ENCODE results near the gene WNT9B.

Gene WNT9B

DNA sequence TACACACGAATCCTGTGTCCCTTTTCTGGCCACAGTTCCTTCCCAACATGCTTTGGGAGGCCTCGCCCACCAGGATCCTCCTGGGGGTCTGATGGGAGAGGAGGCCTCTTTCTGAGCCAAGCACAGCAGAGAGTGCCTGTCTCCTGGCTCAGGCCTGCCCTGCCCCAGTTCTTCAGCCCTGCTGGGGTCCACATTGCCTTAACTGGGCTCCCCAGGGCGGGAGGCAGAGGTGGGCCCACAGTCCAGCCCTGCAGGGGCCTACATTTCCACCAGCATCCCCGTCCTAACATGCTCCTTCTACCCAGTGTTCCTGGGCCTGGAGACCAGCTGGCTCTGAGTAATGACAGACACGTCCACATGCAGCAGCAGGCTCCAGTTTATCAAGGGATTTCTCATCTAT lies 29.6 kb downstream of the WNT9B start:
- Histone ChIP-seq H3K4me3 (ENCODE audit: low read length) (no peak overlapping the region), H3K36me3 (ENCODE audit: control insufficient read depth, insufficient read depth, low read length) (no peaks in the 10 kb centered on the region), H3K27ac (ENCODE audit: low read length) (no peak overlapping the region), H3K4me1 (ENCODE audit: control insufficient read depth, insufficient read depth, low read length) (0 out of 2 replicates have a peak, but pooled peaks cover 2% of the 10 kb centered on the region), H3K9me3 (ENCODE audit: control insufficient read depth, insufficient read depth, low read length) (no peaks in the 10 kb centered on the region), H3K27me3 (ENCODE audit: control insufficient read depth, insufficient read depth, low read length) (no peaks in the 10 kb centered on the region)
- WGBS (ENCODE audit: insufficient coverage, insufficient read length), result no CpG with 5 or more reads among the region's 5 CpGs
- DNase-seq (ENCODE audit: low read depth, low spot score), result no peak

DNA sequence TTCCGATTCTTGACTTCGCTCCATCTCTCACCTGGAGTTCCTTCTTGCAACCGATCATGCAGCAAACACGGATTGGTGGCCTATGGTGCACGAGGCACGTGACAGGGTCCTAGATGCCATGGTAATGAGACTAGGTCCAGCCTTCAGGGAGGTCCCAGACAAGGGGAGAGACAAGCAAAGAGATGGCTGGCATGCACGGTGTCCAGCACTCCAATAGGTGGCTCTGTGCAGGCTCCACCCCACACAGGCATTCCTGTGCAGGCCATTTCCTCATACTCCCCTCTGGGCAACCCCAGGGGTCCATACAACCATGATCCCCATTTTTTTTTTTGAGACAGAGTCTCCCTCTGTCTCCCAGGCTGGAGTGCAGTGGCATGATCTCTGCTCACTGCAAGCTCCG lies 31.3 kb downstream of the WNT9B start:
- Histone ChIP-seq H3K4me1 (ENCODE audit: control insufficient read depth, insufficient read depth, low read length) (no peaks in the 10 kb centered on the region), H3K27ac (ENCODE audit: low read length) (no peak overlapping the region), H3K36me3 (ENCODE audit: control insufficient read depth, insufficient read depth, low read length) (no peaks in the 10 kb centered on the region), H3K27me3 (ENCODE audit: control insufficient read depth, insufficient read depth, low read length) (no peaks in the 10 kb centered on the region), H3K9me3 (ENCODE audit: control insufficient read depth, insufficient read depth, low read length) (no peaks in the 10 kb centered on the region), H3K4me3 (ENCODE audit: low read length) (no peak overlapping the region)
- no peak for DNase-seq (ENCODE audit: low read depth, low spot score)
- WGBS (ENCODE audit: insufficient coverage, insufficient read length), result no CpG with 5 or more reads among the region's 8 CpGs

DNA sequence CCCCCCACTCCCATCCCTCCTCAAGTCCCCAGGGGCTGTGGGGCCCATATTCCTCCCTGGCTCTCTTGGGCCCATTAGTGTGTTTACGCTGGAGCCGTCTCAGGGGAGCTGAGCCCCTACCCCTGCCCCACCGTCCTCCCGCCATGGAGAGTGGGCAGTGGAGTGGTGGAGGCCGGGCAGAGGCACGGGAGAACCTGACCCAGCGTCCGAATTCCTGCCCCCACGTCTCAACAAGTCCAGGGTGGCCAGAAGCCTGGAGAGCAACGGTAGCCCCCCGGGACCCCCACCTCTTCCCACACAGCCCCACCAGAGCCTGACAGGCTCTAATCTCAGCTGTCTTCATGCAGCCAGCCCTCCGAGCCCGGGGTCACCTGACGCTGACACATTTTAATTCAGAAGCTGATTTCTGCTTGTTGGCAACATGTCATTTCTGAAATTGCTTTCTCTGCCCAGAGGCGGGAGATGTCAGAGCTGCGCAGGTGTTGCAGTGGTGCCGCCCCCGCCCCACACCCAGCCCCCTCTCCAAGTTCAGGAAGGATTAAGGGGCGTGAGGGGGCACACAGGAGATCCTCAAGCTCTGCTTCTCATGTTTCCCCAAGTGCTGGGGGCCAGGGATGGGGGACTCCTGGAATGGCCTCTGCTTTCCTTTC lies 32.6 kb downstream of the WNT9B start:
- Histone ChIP-seq H3K4me3 (ENCODE audit: low read length) (no peak overlapping the region), H3K27ac (ENCODE audit: low read length) (no peak overlapping the region), H3K36me3 (ENCODE audit: control insufficient read depth, insufficient read depth, low read length) (no peaks in the 10 kb centered on the region), H3K27me3 (ENCODE audit: control insufficient read depth, insufficient read depth, low read length) (no peaks in the 10 kb centered on the region), H3K9me3 (ENCODE audit: control insufficient read depth, insufficient read depth, low read length) (no peaks in the 10 kb centered on the region), H3K4me1 (ENCODE audit: control insufficient read depth, insufficient read depth, low read length) (no peaks in the 10 kb centered on the region)
- no peak for DNase-seq (ENCODE audit: low read depth, low spot score)
- no CpG with 5 or more reads among the region's 19 CpGs for WGBS (ENCODE audit: insufficient coverage, insufficient read length)

DNA sequence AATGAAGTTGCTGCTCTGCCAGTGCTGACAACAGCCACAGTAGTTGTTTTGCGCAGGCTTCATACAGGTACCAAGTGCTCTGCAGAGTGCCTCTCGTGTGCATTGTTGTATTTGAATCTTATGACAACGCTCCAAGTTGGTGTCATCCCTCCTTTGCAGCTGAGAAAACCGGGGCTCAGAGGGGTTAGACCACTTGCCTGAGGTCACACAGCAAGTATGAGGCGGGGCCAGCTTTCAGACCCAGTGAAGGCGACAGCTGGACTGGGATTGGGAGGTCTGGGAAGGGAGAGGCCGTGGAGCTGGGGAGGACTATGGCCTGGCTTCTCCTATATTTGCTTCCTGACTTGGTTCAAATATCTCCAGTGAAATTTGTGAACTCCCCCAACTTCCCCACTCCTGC lies 33.2 kb downstream of the WNT9B start:
- H3K27ac ChIP-seq (ENCODE audit: low read length), result no peak overlapping the region
- no peak for DNase-seq (ENCODE audit: low read depth, low spot score)
- H3K36me3 ChIP-seq (ENCODE audit: control insufficient read depth, insufficient read depth, low read length), result no peaks in the 10 kb centered on the region
- H3K27me3 ChIP-seq (ENCODE audit: control insufficient read depth, insufficient read depth, low read length), result no peaks in the 10 kb centered on the region
- WGBS (ENCODE audit: insufficient coverage, insufficient read length), result no CpG with 5 or more reads among the region's 7 CpGs
- no peaks in the 10 kb centered on the region; the same call in 1 of the 2 replicates for H3K4me1 ChIP-seq (ENCODE audit: control insufficient read depth, insufficient read depth, low read length)
- no peak overlapping the region for H3K4me3 ChIP-seq (ENCODE audit: low read length)
- no peaks in the 10 kb centered on the region for H3K9me3 ChIP-seq (ENCODE audit: control insufficient read depth, insufficient read depth, low read length)

DNA sequence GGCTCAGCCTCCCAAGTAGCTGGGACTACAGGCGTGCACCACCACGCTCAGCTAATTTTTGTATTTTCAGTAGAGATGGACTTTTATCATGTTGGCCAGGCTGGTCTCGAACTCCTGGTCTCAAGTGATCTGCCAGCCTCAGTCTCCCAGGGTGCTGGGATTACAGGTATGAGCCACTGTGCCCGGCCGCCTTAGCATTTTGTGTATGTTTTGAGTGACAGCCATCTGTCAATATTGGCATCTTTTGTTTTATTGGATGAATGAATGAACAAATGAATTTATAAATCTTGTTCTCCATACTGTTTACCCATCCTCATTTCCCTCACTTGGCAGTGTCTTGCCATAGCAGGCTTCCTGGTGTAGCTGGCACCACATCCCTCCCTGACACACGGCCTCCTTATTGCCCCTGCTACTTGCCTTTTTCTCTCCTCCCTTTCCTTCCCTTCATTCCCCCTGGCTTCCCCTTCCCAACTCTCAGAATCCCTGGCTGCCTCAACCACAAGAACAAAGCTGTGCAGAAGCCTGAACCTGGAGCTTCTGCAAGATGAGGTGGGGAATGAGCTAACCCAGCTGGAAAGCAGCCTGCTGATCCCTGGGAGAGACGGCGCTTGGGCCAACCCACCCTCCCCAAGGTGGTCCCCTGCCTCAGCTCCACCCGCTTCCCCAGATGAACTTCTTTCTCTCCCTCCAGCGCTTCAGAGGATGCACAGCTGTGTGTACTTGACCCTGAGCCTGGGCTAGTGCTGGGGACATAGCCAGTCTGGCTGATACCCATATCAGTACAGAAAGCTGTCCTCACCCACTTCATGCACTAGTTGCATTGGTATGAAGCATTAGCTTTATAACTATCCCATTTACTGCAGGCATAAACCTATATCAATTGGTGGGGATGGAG lies 34.3 kb downstream of the WNT9B start:
- Histone ChIP-seq H3K27me3 (ENCODE audit: control insufficient read depth, insufficient read depth, low read length) (no peaks in the 10 kb centered on the region), H3K9me3 (ENCODE audit: control insufficient read depth, insufficient read depth, low read length) (no peaks in the 10 kb centered on the region), H3K4me3 (ENCODE audit: low read length) (no peak overlapping the region), H3K36me3 (ENCODE audit: control insufficient read depth, insufficient read depth, low read length) (no peaks in the 10 kb centered on the region), H3K4me1 (ENCODE audit: control insufficient read depth, insufficient read depth, low read length) (no peaks in the 10 kb centered on the region; the same call in 1 of the 2 replicates), H3K27ac (ENCODE audit: low read length) (no peak overlapping the region)
- WGBS (ENCODE audit: insufficient coverage, insufficient read length), result no CpG with 5 or more reads among the region's 10 CpGs
- DNase-seq (ENCODE audit: low read depth, low spot score), result no peak

DNA sequence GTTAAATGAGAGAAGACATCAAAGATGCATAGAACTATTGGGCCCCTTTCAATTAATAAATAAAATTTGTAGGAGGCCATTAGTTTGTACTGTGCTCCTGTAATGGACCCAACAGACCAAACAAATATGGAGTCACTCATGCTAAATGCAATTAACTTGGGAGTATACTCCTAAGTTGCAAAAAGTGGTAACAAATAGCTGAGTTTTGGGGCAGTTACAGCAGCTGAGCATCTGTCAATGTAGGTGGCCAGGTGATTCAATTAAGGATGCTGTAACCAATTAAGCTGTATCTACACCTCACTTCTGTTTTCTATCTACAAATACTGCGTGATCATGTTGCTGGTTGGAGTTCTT lies 34.9 kb downstream of the WNT9B start:
- Histone ChIP-seq H3K4me3 (ENCODE audit: low read length) (no peak overlapping the region), H3K27me3 (ENCODE audit: control insufficient read depth, insufficient read depth, low read length) (no peaks in the 10 kb centered on the region), H3K36me3 (ENCODE audit: control insufficient read depth, insufficient read depth, low read length) (no peaks in the 10 kb centered on the region), H3K27ac (ENCODE audit: low read length) (no peak overlapping the region), H3K9me3 (ENCODE audit: control insufficient read depth, insufficient read depth, low read length) (no peaks in the 10 kb centered on the region), H3K4me1 (ENCODE audit: control insufficient read depth, insufficient read depth, low read length) (no peaks in the 10 kb centered on the region; the same call in 1 of the 2 replicates)
- WGBS (ENCODE audit: insufficient coverage, insufficient read length), result no CpG with 5 or more reads among the region's 1 CpG
- no peak for DNase-seq (ENCODE audit: low read depth, low spot score)

DNA sequence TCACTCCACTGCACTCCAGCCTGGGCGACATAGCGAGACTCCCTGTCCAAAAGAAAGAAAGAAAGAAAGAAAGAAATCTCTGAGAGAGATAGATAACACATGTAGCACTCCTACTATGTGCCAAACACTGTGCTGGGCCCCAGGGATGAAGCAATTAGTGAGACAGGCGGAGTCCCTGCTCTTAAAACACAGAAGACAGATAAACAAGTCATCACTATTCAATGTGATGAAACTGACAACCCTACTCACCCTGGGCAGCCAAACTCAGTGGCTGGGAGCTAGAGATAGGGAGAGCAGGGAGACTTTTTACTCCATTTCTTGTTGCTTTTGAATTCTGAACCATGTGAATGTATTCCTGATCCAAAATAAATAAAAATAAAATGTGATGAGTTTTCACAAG lies 36.3 kb downstream of the WNT9B start:
- Histone ChIP-seq H3K36me3 (ENCODE audit: control insufficient read depth, insufficient read depth, low read length) (no peaks in the 10 kb centered on the region), H3K4me1 (ENCODE audit: control insufficient read depth, insufficient read depth, low read length) (no peaks in the 10 kb centered on the region; the same call in 1 of the 2 replicates), H3K4me3 (ENCODE audit: low read length) (no peak overlapping the region), H3K9me3 (ENCODE audit: control insufficient read depth, insufficient read depth, low read length) (no peaks in the 10 kb centered on the region), H3K27me3 (ENCODE audit: control insufficient read depth, insufficient read depth, low read length) (no peaks in the 10 kb centered on the region), H3K27ac (ENCODE audit: low read length) (no peak overlapping the region)
- WGBS (ENCODE audit: insufficient coverage, insufficient read length), result no CpG with 5 or more reads among the region's 3 CpGs
- no peak for DNase-seq (ENCODE audit: low read depth, low spot score)

DNA sequence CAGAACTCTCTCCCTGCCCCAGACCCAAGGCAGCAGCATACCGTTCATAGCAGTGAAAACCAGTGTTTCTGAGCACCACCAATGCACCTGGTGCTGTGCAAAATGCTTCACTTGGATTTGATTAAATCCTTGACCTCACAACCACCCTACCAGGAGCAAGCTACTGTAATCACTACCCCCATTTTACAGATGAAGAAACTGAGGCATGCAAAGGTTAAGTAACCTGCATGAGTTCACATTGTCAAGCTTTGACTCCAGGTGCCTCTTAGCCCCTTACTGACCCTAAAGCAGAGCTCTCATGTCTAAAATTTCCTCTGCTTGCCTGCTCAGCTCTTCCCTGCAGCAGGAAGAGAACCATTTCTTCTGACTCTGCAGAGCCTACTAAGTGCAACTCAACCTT lies 37.3 kb downstream of the WNT9B start:
- Histone ChIP-seq H3K9me3 (ENCODE audit: control insufficient read depth, insufficient read depth, low read length) (no peaks in the 10 kb centered on the region), H3K27ac (ENCODE audit: low read length) (no peak overlapping the region), H3K4me3 (ENCODE audit: low read length) (no peak overlapping the region), H3K36me3 (ENCODE audit: control insufficient read depth, insufficient read depth, low read length) (no peaks in the 10 kb centered on the region), H3K4me1 (ENCODE audit: control insufficient read depth, insufficient read depth, low read length) (no peaks in the 10 kb centered on the region; the same call in 1 of the 2 replicates), H3K27me3 (ENCODE audit: control insufficient read depth, insufficient read depth, low read length) (no peaks in the 10 kb centered on the region)
- WGBS (ENCODE audit: insufficient coverage, insufficient read length), result no CpG with 5 or more reads among the region's 1 CpG
- DNase-seq (ENCODE audit: low read depth, low spot score), result no peak

DNA sequence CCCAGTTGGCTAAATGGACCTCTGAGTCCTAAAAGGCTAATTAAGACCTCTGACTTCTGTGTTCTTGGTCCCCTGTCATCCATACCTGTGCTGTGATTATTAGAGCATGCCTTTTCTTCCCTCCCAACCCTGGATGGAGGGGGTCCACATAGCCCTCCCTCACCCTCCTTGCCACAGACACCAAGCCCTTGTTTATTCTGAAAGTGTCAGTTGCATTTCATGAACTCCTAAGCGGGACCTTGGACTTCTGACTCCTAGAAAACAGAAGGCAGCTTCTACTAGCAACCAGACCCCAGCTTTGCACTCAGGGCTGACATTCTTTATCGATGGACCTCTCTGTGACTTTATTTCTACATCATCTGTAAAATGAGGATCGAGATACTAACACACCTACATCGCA lies 38.1 kb downstream of the WNT9B start:
- no peak overlapping the region for H3K4me3 ChIP-seq (ENCODE audit: low read length)
- WGBS (ENCODE audit: insufficient coverage, insufficient read length), result no CpG with 5 or more reads among the region's 4 CpGs
- no peaks in the 10 kb centered on the region for H3K27me3 ChIP-seq (ENCODE audit: control insufficient read depth, insufficient read depth, low read length)
- no peaks in the 10 kb centered on the region; the same call in 1 of the 2 replicates for H3K4me1 ChIP-seq (ENCODE audit: control insufficient read depth, insufficient read depth, low read length)
- no peak overlapping the region for H3K27ac ChIP-seq (ENCODE audit: low read length)
- H3K36me3 ChIP-seq (ENCODE audit: control insufficient read depth, insufficient read depth, low read length), result no peaks in the 10 kb centered on the region
- no peak for DNase-seq (ENCODE audit: low read depth, low spot score)
- no peaks in the 10 kb centered on the region for H3K9me3 ChIP-seq (ENCODE audit: control insufficient read depth, insufficient read depth, low read length)

DNA sequence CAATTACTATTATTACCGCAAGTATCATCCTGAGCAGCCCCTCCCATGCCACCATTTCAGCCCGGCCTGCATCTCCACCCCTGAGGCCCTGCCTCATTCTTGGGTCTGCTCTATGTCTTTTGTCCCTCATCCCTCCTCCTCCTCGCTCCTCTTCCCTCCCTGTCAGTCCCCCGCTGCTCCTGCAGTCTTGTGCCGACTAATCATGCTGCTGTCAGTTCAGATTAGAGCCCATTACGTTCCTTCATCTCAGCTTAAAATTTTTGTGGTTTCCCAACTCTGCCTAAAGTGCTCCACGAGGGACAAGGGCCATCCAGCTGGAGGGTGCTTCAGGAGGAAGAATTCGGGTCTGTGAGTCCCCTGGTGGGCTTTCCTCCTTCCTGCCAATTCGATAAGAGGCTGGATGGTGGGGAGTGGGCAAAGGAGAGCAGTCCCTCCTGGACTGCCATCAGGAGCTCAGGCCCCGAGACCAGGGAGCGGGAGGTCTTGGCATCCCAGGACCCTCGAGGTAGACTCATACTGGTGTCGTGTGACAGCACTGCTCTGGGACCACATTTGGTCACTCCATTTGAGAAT lies 38.7 kb downstream of the WNT9B start:
- Histone ChIP-seq H3K4me1 (ENCODE audit: control insufficient read depth, insufficient read depth, low read length) (peaks cover 2% of the 10 kb centered on the region; the same call in 1 of the 2 replicates), H3K9me3 (ENCODE audit: control insufficient read depth, insufficient read depth, low read length) (no peaks in the 10 kb centered on the region), H3K27me3 (ENCODE audit: control insufficient read depth, insufficient read depth, low read length) (no peaks in the 10 kb centered on the region), H3K36me3 (ENCODE audit: control insufficient read depth, insufficient read depth, low read length) (no peaks in the 10 kb centered on the region), H3K4me3 (ENCODE audit: low read length) (no peak overlapping the region), H3K27ac (ENCODE audit: low read length) (no peak overlapping the region)
- no CpG with 5 or more reads among the region's 13 CpGs for WGBS (ENCODE audit: insufficient coverage, insufficient read length)
- DNase-seq (ENCODE audit: low read depth, low spot score), result no peak
